HFFc6 (cell line): Measurements from ENCODE around the gene FER1L5. TPM values are rescaled to one million over a fixed set of nuclear protein-coding genes. Genes with fewer than 3 reads are reported as not detected.

Experiments used
- DNase-seq: peaks from one replicate; pipeline ENCODE4 v3.0.0-alpha.2; 2018
- H3K27ac Mint-ChIP-seq: 2 replicates; pipeline ENCODE4 v1.8.0; 2020; ENCODE audit warnings: mild to moderate bottlenecking, mixed read lengths
- H3K27me3 Mint-ChIP-seq: 2 replicates; pipeline ENCODE4 v1.8.0; 2021; ENCODE audit warnings: mild to moderate bottlenecking, moderate library complexity, mixed read lengths; ENCODE audit not compliant: insufficient read depth
- H3K36me3 Mint-ChIP-seq: 2 replicates; pipeline ENCODE4 v1.8.0; 2021; ENCODE audit warnings: low read depth, mixed read lengths
- H3K4me1 Mint-ChIP-seq: 2 replicates; pipeline ENCODE4 v1.8.0; 2020; ENCODE audit warnings: low read depth, mixed read lengths
- H3K4me3 Mint-ChIP-seq: 2 replicates; pipeline ENCODE4 v1.8.0; 2020; ENCODE audit warnings: mild to moderate bottlenecking, moderate library complexity, mixed read lengths
- H3K9me3 Mint-ChIP-seq: 2 replicates; pipeline ENCODE4 v1.8.0; 2020; ENCODE audit warnings: mild to moderate bottlenecking, mixed read lengths
- CTCF ChIP-seq: fragments of 200-600 bp; sonication (generic); IDR thresholded peaks from 2 replicates; pipeline ENCODE4 v1.5.0; 2021; ENCODE audit warnings: antibody characterized with exemption, mild to moderate bottlenecking
- total RNA-seq, 6 experiments: library from RNA; stranded (reverse); fragmentation: NEBNext Ultra II Directional; extraction: Animal tissue kit (Norgen Biotek cat#: 25700); gene quantifications; 2 replicates in 1 of 6; 3 replicates in 5 of 6; pipeline ENCODE4 v1.2.3, GENCODE V29; 2021

Gene FER1L5
- total RNA-seq, 6 experiments from 2014 or later: not detected

GRCh38 chr2:96730212-96730611 is 87.6 kb downstream of the FER1L5 start:
- no peaks in the 10 kb centered on the region; the same call in 1 of the 2 replicates for H3K27me3 Mint-ChIP-seq
- no peak overlapping the region for H3K4me3 Mint-ChIP-seq
- H3K4me1 Mint-ChIP-seq: peaks cover 13% of the 10 kb centered on the region
- no peak overlapping the region for H3K27ac Mint-ChIP-seq
- H3K9me3 Mint-ChIP-seq: no peaks in the 10 kb centered on the region
- DNase-seq: peak; percentile 30
- H3K36me3 Mint-ChIP-seq: peaks cover 22% of the 10 kb centered on the region; the same call in 1 of the 2 replicates
- no peak for TF ChIP-seq CTCF

- DNase-seq: no peak
- H3K9me3 Mint-ChIP-seq: no peaks in the 10 kb centered on the region
- H3K4me1 Mint-ChIP-seq: peaks cover 26% of the 10 kb centered on the region
- H3K4me3 Mint-ChIP-seq: no peak overlapping the region
- no peaks in the 10 kb centered on the region for H3K27me3 Mint-ChIP-seq
- H3K36me3 Mint-ChIP-seq: peaks cover 17% of the 10 kb centered on the region; the same call in 1 of the 2 replicates
- no peak for TF ChIP-seq CTCF
- H3K27ac Mint-ChIP-seq: no peak overlapping the region
Observed at GRCh38 chr2:96733931-96734330, 91.4 kb downstream of the FER1L5 start.

- Mint-ChIP-seq H3K36me3 (peaks cover 21% of the 10 kb centered on the region; the same call in 1 of the 2 replicates), H3K4me3 (no peak overlapping the region), H3K27me3 (no peaks in the 10 kb centered on the region), H3K9me3 (no peaks in the 10 kb centered on the region), H3K4me1 (peaks cover 31% of the 10 kb centered on the region), H3K27ac (no peak overlapping the region)
- no peak for TF ChIP-seq CTCF
- DNase-seq: no peak
Observed at GRCh38 chr2:96734880-96735583, 92.5 kb downstream of the FER1L5 start.

GRCh38 chr2:96737251-96737650 is 94.7 kb downstream of the FER1L5 start:
- H3K4me3 Mint-ChIP-seq: no peak overlapping the region
- DNase-seq: no peak
- no peaks in the 10 kb centered on the region; the same call in 1 of the 2 replicates for H3K27me3 Mint-ChIP-seq
- H3K36me3 Mint-ChIP-seq: peaks cover 16% of the 10 kb centered on the region; the same call in 1 of the 2 replicates
- no peak for TF ChIP-seq CTCF
- H3K27ac Mint-ChIP-seq: no peak overlapping the region
- H3K4me1 Mint-ChIP-seq: peaks cover 26% of the 10 kb centered on the region
- no peaks in the 10 kb centered on the region for H3K9me3 Mint-ChIP-seq

- no peaks in the 10 kb centered on the region for H3K9me3 Mint-ChIP-seq
- H3K4me3 Mint-ChIP-seq: peak overlapping the region; percentile 18; the same call in 1 of the 2 replicates
- peaks cover 16% of the 10 kb centered on the region; the same call in 1 of the 2 replicates for H3K36me3 Mint-ChIP-seq
- H3K27me3 Mint-ChIP-seq: no peaks in the 10 kb centered on the region; the same call in 1 of the 2 replicates
- peak overlapping the region; percentile 53; the same call in 1 of the 2 replicates for H3K27ac Mint-ChIP-seq
- TF ChIP-seq CTCF: no peak
- DNase-seq: no peak
- H3K4me1 Mint-ChIP-seq: peaks cover 26% of the 10 kb centered on the region
Observed at GRCh38 chr2:96737831-96738230, 95.3 kb downstream of the FER1L5 start.
